ENCODE measurements around the gene MYO1D.

- TF ChIP-seq SUZ12 (IDR thresholded peaks at IDR 0.05), result no peak
- TF ChIP-seq FOXM1 (IDR thresholded peaks at IDR 0.05; ENCODE audit: borderline replicate concordance), result no peak
- no peak for TF ChIP-seq CTBP1 (IDR thresholded peaks at IDR 0.05; ENCODE audit: borderline replicate concordance)
- no peak for TF ChIP-seq BHLHE40 (IDR thresholded peaks at IDR 0.05; ENCODE audit: borderline replicate concordance)
- no peak for TF ChIP-seq ELF4 (IDR thresholded peaks at IDR 0.05)
- TF ChIP-seq ARNT (IDR thresholded peaks at IDR 0.05), result no peak
- no peak for TF ChIP-seq FOXK2 (IDR thresholded peaks at IDR 0.05)
- TF ChIP-seq ZNF384 (IDR thresholded peaks at IDR 0.05), result no peak
- TF ChIP-seq SP1 (IDR thresholded peaks at IDR 0.05), result no peak
- TF ChIP-seq FOXA1 (IDR thresholded peaks at IDR 0.05), result no peak
- no peak for TF ChIP-seq HDGF (IDR thresholded peaks at IDR 0.05; ENCODE audit: borderline replicate concordance)
- TF ChIP-seq NFRKB (IDR thresholded peaks at IDR 0.05), result no peak
Measured at GRCh38 chr17:32719689-32720088, 157.2 kb downstream of the MYO1D start.
